Activated CD8-positive, alpha-beta memory T cell treated with anti-CD3 and anti-CD28 coated beads for 24 hours (primary cell): ENCODE results near the gene CBY2.
"Not testable (repeated sequence)": the region's sequence is repeated elsewhere in the genome, so short reads cannot be mapped to it uniquely, and the experiment has no call there.

Source experiments
- DNase-seq: peaks from one replicate; pipeline ENCODE4 v3.0.0-alpha.2; 2020

CBY2 gene

DNA sequence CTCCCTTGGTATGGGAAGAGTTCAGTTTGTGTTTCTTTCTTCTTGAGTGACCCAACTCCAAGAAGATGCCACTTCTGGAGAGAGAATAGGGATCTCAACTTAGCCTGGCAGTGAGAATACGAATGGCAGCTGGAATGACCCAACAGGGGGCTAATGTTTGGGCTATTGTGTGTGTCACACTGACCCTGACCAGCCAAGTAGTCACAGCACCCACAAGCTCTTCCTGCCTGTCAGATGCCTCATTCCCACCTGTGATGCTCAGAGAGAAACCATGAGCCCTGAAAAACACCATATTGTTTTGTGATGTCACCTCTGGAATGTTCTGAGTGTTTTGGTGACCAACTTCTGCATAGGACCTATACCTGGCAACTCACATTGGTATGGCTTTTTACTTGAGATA lies at the start of gene CBY2:
TSS of gene CBY2 (plus strand) at position 233 of the 400 bp plus-strand sequence. CDS start at position 304, 71 bp downstream.
- no peak for DNase-seq

DNA sequence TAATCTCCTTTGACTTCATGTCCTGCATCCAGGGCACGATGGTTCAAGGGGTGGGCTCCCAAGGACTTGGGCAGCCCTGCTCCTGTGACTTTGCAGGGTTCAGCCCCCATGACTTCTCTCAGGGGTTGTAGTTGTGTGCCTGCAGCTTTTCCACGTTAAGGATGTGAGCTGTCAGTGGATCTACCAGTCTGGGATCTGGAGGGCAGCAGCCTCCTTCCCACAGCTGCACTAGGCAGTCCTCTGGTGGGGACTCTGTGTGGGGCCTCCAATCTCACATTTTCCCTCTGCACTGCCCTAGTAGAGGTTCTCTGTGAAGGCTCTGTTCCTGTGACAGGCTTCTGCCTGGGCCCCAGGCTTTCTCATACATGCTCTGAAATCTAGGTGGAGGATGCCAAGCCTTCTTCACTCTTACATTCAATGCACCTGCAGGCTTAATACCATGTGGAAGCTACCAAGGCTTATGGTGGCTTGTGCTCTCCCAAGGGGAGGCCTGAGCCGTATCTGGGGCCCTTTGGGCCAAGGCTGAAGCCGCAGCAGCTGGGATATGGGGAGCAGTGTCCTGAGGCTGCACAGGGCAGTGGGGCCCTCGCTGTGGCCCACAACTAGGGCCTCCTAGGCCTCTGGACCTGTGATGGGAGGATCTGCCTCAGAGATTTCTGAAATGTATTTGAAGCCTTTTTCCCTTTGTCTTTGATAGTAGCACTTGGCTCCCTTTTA lies 47.3 kb upstream of the CBY2 start:
- no peak for DNase-seq

GRCh38 chr13:45658586-45659235 lies 43.4 kb upstream of the CBY2 start:
- DNase-seq = no peak

DNA sequence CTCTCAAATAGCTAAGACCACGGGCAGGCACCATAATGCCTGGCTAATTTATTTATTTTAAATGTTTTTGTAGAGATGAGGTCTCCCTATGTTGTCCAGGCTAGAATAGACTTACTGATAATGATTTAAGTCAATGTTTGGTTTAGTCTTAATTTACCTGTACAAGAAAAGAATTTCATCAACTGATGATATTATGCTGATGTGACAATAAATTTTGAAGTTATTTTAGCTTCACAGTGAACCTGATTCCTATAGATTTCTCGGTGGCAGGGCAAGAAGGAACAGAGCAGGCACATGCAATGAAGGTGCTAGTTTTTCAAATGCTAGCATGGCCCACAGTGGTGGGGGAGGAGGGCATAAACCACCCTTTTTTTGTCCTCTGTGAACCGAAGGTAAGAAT lies 42.6 kb upstream of the CBY2 start:
- no peak for DNase-seq

DNA sequence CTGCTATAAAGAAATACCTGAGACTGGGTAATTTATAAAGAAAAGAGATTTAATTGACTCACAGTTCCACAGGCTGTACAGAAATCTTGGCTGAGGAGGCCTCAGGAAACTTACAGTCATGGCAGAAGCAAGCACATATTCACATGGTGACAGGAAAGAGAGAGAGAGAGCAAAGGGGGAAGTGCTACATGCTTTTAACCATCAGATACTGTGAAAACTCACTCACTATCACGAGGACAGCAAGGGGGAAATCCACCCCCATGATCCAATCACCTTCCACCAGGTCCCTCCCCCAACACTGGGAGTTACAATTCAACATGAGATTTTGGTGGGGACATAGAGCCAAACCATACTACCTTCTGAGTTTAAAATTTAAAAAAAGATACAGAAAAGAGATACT lies 41.7 kb upstream of the CBY2 start:
- DNase-seq = not testable (repeated sequence)

DNA sequence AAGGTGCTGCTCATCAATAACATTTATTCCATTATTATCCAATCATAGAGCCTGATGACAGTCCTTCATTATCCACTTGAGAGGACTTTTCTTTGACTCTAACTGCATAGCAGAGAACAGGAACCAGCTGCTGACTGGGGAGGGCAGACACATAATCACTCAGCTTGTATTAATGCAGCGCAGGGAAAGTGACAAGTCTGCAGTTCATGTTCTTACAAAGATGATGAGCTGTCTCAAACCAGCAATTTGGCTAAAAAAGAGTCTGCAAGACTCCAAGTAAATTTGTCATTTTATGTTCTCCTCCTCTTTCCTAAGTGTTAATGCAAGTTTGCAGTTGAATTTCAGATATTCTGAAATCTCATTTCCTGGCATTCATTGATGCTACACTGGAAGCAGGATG lies 40.0 kb upstream of the CBY2 start:
- DNase-seq = no peak

GRCh38 chr13:45662903-45663302 lies 39.2 kb upstream of the CBY2 start:
- DNase-seq = not testable (repeated sequence)

GRCh38 chr13:45669626-45670025 lies 32.5 kb upstream of the CBY2 start:
- DNase-seq = not testable (repeated sequence)

GRCh38 chr13:45670189-45670885 lies 31.8 kb upstream of the CBY2 start:
- no peak for DNase-seq

DNA sequence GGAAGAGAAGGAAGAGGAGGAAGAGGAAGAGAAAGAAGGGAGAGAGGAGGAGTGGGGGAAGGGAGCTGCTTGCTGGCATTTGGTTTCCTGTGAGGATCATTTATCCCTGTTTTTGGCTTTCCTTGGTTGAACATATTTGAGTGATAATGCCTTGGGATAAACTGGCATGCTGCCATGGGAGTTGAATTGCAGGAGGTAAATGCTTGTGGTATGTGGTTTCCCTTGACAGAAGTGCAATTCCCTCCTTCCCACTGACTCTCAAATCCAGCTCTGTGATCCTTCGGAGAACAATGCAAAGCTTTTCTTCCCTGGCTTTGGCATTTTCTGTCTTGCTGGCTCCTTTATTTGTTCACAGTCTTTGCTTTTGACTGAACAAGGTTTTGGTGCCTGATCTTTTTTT lies 27.2 kb upstream of the CBY2 start:
- no peak for DNase-seq

DNA sequence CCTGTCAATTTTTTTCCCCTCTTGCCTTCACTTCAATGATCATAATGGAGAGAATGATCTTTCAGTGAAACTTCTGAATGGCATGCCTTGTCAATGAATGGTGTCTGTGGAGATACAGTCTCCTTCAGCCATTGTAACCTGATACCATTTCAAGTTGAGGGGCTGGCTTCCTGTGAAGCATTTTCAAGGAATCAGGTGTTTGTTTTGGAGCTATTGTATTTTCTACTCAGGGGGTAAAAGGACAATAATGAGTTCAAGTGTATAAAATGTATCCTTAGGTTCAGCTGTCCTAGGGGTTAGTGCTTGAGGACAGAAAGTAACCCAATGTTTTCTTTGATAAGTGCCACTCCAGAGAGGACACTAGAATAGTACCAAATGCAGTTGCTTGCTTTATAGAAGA lies 23.8 kb upstream of the CBY2 start:
- no peak for DNase-seq

GRCh38 chr13:45681113-45681512 lies 21.0 kb upstream of the CBY2 start:
- no peak for DNase-seq

- no peak for DNase-seq
These were observed 19.6 kb upstream of the CBY2 start for GRCh38 chr13:45682494-45683008.

DNA sequence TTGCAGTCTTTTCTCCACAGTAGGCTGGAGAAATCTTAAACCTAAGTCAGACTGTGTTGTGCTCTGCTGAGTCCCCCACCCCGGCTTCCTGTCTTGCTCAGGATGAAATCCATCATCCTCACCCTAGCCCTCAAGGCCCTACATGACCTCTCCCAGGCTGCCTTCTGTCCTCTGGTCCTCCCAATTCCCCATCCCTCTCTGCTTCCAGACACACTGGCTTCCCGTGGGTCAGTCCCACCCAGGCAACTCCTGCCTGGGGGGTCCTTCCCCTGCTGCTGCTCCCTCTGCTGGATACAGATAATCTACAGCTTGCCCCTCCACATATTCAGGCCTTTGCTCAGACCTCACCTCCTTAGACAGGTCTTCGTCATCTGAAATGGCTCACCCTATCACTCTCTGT lies 18.4 kb upstream of the CBY2 start:
- DNase-seq = no peak

- DNase-seq = no peak
These were observed 13.5 kb upstream of the CBY2 start for GRCh38 chr13:45688577-45688976.

DNA sequence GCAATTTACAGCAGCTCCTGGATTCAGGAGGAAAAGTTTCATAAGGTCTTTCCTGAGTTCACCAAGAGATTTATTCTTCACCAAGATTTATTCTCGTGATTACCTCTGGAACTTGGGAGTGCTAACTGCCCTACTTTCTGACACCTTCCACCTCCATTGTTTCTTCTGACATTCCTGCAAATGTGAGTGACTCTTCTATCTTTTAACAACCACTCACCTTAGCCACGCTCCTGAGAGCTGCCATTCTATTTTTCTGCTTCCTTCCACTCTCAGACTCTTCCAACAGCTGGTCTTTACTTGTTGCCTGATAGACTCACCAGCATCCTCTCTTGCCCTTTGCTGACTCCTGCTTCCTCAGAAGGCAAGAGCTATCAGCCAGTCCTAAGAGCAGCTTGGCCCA lies 11.5 kb upstream of the CBY2 start:
- DNase-seq = no peak

GRCh38 chr13:45691251-45691650 lies 10.9 kb upstream of the CBY2 start:
- DNase-seq = no peak

DNA sequence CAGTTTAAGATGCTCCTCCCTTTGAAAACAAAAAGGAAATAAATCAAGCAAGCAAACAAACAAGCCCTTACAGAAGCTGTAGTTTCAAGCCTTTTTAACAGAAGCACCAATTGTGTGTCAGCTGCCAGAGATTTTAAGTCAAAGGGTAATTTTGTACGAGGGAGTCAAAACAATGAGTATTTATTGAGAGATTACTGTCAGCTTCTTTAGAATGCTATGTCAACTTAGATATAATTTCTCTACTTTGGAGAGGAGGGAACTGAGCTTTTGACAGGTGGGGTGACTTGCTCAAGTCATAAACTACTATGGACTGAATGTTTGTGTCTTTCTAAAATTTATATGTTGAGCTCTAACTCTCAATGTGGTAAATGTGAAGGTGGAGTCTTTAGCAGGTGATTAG lies 10.5 kb upstream of the CBY2 start:
- DNase-seq = no peak

GRCh38 chr13:45695198-45695730 lies 6.9 kb upstream of the CBY2 start:
- DNase-seq = no peak

- no peak for DNase-seq
These were observed 5.4 kb upstream of the CBY2 start for GRCh38 chr13:45696610-45697226.

DNA sequence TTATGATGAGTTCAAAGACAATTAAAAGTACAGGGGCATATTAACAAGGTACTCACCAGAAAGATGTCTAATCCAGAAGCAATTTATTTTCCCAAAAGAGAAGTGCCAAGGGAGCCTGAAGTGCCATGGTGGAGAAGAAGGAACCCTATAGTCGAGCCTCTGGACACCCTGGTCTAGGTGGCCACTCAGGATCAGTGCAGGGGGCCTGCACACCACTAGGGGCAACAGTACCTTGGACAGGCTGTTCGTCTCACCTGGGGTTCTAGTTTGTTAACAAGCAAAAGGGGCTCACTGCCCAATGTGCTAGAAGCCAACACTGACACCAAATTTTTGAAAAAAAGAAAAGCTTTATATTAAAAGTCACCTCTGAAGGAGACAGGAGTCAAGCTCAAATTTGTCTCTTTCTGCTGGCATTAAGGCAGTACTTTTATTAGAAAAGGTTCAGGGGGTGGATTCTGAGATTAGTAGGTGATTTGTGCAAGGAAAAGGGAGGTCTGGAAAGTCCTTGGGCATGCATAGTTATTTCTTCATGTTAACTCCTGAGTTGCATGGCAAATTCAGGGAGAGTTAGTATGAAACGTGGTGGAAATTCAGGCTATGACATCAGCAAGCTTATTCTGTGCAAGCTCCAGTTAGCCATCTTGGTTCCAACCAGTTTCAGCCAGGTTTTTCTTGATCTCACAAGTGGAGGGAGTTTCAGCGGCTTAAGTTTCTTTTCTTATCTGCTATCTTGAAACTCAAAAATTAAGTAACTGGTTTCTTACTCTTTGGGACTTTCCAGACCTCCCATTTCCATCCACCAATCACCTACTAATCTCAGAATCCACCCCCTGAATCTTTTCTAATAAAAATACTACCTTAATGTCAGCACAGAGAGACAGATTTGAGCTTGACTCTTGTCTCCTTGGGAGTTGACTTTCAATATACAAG lies 884 bp upstream of the CBY2 start:
- no peak for DNase-seq

DNA sequence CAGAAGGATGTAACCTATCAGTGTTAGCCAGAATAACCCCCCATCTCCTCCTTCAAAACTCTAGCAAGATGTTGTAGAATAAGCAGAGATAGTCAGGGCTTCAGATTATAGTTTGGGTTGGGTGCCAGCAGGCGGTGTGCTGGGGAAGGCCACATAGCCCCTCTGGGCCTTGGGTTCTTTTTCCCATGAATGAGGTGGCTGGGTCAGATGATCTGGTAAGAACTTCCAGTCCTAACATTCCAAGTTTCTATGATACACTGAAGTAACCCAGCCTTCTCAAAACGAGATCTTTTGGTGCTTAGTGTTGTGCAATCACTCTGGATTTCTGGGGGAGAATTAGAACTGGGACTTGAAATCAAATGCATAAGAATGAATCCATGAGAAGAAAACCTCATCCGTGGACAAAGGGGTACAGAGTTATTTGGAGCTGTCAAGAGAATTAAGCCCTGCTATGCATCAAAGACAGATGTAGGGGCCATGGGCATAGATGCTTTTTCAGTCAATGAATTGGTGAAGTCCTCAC lies 810 bp downstream of the CBY2 start:
- DNase-seq = no peak
